T-helper 1 cell treated with Interleukin-12 subunit alpha and Interleukin-12 subunit beta and Interleukin-4 antibody, amounts not matched to agents 30 ng/mL and 1 ng/mL, for 36 hours (primary cell): ENCODE data around the gene TSPAN33. TPM values are rescaled to one million over a fixed set of nuclear protein-coding genes. Genes with fewer than 3 reads are reported as not detected.

Experiments used
- intact Hi-C: fragments of 100-400 bp; cut with micrococcal nuclease; formaldehyde crosslinking; loops from one replicate; pipeline ENCODE4 v1.15.1; 2024
- total RNA-seq: library from RNA; stranded (reverse); gene quantifications from 2 replicates; pipeline ENCODE4 v1.2.3, GENCODE V29; 2022

The TSPAN33 gene, protein sequence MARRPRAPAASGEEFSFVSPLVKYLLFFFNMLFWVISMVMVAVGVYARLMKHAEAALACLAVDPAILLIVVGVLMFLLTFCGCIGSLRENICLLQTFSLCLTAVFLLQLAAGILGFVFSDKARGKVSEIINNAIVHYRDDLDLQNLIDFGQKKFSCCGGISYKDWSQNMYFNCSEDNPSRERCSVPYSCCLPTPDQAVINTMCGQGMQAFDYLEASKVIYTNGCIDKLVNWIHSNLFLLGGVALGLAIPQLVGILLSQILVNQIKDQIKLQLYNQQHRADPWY
- total RNA-seq: 4.9 and 7.0 TPM in 2 replicates

DNA sequence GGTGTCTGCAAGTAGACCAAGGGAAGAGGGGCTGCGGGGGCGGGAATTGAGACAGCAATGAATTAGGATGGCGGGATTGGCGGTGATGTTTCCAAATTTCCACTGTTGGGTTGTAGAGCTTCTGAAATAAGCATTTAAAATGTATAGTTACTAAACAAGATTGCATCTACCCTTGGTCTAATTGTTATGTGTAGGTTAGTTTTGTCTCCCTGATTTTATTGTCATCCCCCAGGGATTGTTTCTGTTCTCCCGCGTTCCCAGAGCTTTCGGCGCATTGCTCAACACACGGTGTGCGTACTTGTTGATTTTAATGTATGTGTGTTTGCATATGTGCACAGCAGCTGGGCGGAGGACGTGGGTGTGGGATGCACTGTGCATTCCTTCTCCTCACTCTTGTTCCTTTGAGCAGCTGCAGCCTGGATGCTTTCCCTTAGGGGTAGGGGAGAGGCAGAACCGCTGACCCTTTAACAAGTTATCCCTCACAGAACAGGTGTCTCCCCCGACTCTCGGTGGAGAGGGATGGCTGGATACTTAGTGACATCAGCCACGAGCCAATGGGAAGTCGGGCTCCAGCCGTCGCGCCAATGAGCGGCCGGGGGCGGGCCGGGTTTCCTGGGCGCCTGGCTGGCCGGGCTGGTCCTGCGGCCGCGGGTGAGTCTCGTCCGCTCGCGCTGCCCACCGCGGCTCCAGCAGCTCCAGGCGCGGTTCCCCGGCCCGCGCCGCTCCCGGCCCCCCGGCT, at the start of gene TSPAN33:
TSS of gene TSPAN33 (plus strand) at position 613 of the 739 bp plus-strand sequence. CDS start 274 bp downstream, outside the sequence.
- intact Hi-C loops: loop anchor here (1.0 to 5.0 kb wide), 4 partner anchors 20 to 802 kb away; partner anchors contain the start of genes RBM28 and TNPO3

DNA sequence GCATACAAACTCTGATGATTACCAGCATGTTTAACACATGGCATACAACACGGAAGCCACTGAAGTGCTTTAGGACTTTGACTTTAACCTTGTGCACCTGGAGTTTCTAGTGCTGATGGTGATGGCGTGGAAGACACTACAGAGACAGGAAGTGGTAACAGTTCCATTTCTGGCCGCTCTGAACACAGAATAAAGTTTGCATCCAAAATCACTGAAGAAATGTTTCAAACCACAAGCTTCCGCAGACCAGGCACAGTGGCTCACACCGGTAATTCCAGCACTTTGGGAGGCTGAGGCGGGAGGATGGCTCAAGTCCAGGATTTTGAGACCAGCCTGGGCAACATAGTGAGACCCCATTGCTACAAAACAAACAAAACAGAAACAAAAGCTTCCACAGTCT, 49.2 kb upstream of the TSPAN33 start:
- intact Hi-C loops: loop anchor here (2.0 kb wide), 1 partner anchor 28 kb away; no protein-coding TSS in a partner anchor

DNA sequence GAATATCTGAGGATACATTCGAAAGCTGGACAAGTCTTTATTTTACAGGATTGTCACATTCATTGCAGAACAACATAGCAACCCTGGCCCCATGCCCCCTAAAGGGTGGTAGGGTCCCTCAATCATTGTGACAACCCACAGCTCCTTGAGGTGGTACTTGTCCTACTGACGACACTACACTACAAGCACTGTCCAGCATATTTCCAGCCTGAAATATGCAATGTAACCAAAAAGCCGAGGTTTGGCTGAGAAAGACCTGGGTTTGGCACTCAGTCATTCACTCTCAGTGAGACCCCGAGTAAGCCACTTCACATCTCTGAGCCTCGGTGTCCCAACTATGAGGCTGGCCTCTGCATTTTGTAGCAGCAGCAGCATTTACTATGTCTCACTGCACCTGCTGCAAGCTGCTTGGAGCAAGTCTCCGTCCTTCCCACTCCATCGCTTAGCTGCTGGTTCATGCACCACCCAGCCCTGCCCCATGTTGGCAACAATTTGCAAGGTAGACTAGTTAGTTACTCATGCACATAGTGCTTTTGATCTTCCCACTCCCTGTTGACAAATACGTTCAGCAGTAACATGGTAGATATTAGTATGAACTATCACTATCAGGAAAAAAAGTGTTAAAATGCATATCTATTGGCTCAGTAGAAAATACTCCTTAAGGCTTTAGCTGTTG, 46.0 kb upstream of the TSPAN33 start:
- intact Hi-C loops: no loop called here

DNA sequence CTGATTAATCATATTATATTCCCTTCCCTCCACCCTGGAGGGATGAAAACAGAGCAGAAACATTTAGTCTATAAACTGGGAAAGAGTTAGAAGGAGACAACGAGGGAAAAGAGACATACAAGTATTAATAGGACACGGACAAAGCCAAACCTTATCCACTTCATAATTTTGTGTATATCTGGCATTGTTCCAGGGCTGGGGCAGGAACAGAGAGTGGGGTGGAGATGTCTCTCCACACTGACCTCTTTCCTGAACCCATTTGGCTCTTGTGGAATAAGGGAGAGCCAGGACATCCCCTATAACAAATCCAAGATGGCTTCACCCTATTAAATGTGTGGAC, 43.7 kb upstream of the TSPAN33 start:
- intact Hi-C loops: no loop called here

DNA sequence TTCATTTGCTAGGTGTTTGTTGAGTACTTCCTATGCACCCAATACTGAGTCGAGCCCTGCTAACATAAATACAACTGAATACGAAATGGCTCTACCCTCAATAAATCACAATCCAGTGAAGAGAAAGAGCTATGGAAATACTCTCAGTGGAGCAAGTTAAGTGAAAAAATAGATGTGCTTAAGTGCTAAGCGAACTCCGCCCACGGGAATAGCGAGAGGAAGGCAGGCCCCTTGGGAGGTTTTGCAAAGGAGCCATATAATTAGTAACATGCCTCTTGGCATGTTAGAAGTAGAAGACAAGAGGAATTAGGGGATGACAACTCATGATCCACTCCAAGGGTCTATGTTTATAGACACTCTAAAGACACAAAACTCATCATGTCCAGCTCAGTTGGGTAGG, 42.8 kb upstream of the TSPAN33 start:
- intact Hi-C loops: no loop called here

DNA sequence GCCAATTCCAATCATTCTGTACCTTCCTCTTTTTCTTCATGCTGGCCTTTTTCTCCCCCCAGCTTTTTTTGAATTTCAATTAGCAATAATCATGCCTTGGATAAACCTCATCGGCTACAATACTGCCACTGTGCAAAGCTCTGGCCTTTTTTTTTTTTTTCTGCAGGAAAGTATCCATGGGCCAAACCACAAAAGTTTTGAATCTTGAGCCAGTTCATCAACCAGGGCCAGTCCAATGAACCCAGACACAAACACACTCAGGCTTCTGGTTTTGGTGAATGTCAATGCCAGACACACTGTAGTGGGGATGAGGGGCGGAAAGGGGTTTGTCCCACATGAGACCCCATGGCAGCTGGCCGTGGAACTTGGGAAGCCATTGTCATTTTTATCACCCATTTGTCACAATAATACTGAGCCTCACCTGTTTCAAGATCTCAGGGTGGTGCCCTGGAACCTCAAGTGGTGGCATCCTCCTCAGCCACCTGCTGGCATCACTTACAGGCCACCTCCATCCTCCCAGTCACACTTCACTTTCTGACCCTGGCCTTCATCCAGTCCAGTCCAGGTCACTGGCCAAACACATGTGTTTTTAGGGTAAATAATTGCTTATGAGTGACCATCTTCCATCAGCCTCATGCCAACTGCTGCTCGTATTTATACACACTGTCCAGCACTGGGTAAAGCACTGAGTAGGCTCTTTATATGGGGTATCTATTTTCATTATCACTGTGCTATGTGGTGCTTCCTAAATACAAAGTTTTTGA, 40.8 kb upstream of the TSPAN33 start:
- intact Hi-C loops: no loop called here

DNA sequence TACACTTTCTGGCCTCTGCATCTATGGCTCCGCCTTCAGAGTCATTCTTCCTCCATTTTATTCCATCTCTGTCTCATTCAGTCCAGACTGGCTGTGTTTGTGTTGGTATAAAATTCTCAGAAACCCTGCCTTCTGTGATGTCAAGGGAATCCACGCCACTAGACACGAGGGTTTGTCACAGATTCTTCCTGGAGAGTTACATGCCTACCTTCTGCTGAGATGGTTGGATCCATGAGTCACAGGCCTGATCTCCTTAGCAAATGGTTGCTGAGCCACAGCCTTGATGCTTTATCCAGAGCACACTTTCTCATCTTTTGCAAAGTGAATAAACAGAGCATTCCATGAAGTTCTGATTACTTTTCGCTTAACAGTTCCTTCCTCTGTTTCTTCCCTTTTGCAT, 35.9 kb upstream of the TSPAN33 start:
- intact Hi-C loops: no loop called here

DNA sequence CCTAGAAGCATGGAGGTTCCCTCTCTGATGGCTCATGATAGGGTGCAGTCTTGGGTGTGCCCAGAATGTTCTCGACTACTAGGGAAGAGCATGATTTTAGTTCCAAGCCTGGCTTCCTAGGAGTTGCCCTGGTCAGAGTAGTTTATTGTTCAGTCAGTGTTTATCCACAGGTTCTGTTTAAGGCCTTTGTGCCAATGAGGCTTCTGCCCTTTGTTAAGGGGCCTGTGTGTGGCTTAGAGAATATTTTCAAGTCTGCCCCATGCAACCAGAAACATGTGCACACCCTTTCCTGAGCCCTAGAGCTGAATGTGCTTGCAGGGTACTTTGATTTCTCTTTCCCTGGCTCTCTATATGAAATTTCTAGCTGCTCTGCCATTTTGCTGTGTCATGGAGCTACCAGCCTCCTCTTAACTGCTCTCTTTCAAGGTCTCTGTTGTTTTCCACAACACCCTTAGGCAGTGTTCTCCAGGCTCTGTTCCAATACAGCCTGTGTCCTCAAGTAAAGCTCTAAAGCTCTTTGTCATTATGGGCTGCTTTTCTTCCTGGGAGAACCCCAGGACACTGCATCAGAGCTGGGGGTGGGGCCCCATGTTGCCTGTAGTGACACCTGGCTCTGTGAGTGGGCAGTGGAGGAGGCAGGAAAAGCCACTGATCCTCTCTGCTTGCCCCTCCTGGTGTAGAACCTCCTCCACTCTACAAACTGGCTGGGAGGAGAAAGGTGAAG, 34.1 kb upstream of the TSPAN33 start:
- intact Hi-C loops: no loop called here

DNA sequence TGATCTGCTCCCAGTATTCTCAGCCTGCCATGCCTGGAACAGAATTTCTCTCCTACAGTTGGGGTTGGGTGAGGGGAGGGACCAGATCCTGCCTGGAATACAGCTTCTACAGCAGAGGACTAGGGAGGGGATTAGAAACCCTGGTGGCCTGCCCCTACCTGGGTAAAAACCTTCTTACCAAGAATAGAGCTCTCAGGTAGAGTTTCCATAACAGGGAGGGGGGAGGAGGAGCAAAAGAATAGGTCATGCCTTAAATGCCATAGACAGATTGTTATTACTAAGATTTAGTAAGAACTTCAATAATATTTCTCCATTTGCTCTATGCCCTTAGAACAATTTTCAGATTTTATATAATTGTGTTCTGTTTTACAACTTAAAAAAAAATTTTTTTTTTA, 33.5 kb upstream of the TSPAN33 start:
- intact Hi-C loops: no loop called here

DNA sequence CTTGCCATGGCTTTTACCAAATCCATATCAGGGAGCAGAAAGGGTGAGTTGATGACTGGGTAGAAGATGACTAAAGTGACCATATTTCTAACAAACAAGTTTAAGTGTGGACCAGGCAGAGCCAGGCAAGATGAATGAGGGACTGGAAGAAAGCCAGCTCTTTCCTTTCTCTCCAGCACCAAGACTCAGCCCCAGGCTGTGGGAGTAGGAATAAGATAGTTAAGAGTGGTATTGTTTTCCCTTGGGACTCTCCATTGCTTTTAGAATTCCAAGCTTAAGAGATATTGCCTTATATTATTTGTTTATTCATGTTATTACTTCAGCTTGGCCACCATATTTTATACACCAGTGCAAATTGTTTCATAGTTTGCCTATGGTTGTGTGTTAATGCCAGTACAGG, 28.8 kb upstream of the TSPAN33 start:
- intact Hi-C loops: no loop called here

DNA sequence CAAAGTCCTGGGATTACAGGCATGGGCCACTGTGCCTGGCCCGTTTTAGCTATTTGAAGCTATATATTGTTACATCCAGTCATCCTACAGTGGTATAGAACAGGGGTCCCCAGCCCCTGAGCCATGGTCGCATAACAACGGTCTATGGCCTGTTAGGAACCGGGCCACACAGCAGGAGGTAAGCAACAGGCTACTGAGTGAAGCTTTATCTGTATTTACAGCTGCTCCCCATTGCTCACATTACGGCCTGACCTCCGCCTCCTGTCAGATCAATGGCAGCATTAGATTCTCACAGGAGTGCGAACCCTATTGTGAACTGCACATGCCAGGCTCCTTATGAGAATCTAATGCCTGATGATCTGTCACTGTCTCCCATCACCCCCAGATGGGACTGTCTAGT, 26.3 kb upstream of the TSPAN33 start:
- intact Hi-C loops: no loop called here

DNA sequence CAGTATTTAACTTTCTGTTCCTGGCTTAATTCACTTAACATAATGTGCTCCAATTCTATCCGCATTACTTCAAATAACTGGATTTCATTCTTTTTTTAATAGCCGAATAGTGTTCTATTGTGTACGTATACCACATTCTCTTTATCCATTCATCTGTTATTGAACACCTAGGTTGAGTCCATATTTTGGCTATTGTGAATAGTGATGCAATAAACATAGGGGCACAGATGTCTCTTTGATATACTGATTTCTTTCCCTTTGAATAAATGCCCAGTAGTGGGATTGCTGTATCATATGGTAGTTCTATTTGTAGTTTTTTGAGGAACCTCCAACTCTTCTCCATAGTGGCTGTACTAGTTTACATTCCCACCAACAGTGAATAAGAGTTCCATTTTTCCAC, 25.5 kb upstream of the TSPAN33 start:
- intact Hi-C loops: no loop called here

DNA sequence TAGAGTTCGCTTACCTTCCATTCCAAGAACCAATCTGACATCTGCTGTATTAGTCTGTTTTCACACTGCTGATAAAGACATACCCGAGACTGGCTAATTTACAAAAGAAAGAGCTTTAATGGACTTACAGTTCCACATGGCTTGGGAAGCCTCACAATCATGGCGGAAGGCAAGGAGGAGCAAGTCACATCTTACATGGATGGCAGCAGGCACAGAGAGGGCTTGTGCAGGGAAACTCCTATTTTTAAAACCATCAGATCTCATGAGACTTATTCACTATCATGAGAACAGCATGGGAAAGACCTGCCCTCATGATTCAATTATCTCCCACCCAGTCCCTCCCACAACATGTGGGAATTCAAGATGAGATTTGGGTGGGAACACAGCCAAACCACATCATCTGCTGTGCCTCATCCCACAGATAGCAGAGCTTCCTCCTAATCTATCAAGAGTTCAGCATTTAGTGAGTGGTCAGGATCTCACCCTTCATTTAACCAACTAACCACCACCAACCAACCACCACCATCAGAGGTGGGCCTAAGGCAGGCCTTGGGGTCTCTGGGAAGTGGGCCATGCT, 22.9 kb upstream of the TSPAN33 start:
- intact Hi-C loops: loop anchor here (2.0 kb wide), 1 partner anchor 27 kb away; no protein-coding TSS in a partner anchor

DNA sequence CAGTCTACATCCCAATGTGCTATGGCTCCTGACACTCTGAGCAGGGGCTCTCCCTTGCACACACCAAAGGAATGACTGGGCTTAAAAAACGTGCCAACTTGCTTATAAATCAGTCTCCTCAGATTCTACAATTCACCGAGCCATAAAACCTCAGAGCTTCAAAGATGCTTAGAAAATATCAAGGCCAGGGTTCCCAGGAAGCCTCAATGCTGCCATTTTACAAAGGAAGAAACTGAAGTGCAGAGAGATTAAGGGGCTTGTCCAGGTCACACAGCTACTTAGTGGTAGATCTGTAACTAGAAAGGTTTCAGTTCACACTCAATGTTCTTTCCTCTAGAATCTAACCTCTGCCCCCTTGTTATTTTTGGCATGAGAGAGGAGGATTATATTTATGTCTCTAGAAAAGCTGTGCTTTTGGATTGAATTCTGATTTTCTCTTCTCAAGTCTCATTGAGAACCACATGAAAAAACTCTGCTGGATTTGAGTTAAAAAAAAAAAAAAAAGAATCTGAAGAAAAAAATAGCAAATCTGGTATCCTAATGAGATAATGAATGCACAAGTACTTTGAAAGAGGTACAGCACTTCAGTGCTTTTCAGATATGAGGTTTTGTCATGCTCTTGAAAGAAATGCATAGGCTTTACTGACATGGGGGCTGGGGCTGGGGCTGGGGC, 22.3 kb upstream of the TSPAN33 start:
- intact Hi-C loops: loop anchor here (2.0 kb wide), 1 partner anchor 27 kb away; no protein-coding TSS in a partner anchor

DNA sequence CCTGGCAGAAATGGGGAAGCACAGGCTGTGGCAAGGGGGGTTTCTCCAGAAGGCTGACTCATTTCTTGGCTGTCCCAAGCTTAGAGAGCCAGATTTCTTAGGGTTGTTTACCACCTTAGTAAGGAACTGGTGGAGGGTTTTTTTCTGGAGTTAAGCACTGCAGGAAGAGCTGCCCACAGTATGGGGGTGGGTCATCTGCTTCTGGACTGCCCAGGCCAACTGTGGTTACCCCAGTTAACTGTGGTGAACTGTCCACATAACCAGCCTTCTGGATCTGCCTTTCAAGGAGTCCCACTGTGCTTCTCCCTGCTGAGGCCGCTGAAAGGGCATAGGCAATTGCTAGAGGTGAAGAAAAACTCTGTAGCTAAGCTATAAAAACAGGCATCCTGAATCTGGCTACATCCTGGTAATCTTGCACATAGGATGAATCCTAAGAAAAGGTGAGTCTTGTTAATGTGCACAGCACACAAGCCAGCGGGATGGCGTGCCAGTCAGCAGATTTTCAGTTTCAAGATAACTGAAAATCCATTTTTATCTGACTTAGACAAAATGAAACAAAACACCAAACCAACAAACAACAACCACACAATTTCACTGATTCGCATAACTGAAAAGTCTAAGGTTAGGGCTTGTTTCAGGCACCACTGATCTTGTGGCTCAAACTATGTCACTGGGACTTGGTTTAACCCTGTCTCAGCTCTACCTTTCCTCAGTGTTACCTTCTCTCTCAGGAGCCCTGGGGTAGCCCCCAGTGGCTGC, 21.6 kb upstream of the TSPAN33 start:
- intact Hi-C loops: loop anchor here (2.0 kb wide), 1 partner anchor 28 kb away; no protein-coding TSS in a partner anchor

DNA sequence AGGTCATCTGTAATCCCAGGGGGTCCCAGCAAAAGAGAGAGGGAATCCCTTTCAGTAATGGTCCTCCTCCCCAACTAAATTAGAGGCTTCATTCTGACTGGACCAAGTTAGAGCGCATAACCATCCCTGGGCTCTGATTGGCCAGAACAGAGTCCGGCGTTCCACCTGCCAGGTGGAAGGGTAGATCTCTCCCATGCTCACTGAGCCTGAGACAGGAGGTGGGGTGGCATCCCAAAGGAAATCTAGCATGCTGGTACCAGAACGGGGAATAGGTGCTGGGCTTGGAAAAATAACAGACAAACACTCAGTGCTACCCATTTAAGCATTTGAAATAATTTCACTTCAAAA, 21.0 kb upstream of the TSPAN33 start:
- intact Hi-C loops: loop anchor here (2.0 kb wide), 1 partner anchor 29 kb away; no protein-coding TSS in a partner anchor

DNA sequence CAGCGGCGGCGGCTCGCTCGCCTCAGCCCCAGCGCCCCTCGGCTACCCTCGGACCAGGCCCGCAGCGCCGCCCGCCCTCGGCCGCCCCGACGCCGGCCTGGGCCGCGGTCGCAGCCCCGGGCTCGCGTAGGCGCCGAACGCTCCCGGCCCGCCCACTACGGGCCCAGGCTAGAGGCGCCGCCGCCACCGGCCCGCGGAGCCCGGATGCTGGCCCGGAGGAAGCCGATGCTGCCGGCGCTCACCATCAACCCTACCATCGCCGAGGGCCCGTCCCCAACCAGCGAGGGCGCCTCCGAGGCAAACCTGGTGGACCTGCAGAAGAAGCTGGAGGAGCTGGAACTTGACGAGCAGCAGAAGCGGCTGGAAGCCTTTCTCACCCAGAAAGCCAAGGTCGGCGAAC, 18.2 kb upstream of the TSPAN33 start:
- intact Hi-C loops: no loop called here

DNA sequence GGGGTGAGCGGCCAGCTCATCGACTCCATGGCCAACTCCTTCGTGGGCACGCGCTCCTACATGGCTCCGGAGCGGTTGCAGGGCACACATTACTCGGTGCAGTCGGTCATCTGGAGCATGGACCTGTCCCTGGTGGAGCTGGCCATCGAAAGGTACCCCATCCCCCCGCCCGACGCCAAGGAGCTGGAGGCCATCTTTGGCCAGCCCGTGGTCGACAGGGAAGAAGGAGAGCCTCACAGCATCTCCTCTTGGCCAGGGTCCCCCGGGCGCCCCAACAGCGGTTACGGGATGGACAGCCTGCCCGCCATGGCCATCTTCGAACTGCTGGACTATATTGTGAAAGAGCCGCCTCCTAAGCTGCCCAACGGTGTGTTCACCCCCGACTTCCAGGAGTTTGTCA, 17.4 kb upstream of the TSPAN33 start:
- intact Hi-C loops: no loop called here

DNA sequence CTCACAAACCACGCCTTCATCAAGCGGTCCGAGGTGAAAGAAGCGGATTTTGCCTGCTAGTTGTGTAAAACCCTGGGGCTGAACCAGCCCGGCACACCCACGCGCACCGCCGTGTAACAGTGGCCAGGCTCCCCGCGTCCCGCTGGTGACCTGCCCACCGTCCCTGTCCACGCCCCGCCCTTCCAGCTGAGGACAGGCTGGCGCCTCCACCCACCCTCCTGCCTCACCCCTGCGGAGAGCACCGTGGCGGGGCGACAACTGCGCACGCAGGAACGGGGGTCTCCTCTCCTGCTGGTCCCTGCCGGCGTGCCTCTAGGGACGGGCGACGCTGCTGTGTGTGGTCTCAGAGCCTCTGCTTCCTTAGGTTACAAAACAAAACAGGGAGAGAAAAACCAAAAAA, 16.9 kb upstream of the TSPAN33 start:
- intact Hi-C loops: no loop called here
